Measurements from ENCODE around the gene TFCP2L1.
"Not testable (repeated sequence)": the region's sequence is repeated elsewhere in the genome, so short reads cannot be mapped to it uniquely, and the experiment has no call there.

The TFCP2L1 gene

DNA sequence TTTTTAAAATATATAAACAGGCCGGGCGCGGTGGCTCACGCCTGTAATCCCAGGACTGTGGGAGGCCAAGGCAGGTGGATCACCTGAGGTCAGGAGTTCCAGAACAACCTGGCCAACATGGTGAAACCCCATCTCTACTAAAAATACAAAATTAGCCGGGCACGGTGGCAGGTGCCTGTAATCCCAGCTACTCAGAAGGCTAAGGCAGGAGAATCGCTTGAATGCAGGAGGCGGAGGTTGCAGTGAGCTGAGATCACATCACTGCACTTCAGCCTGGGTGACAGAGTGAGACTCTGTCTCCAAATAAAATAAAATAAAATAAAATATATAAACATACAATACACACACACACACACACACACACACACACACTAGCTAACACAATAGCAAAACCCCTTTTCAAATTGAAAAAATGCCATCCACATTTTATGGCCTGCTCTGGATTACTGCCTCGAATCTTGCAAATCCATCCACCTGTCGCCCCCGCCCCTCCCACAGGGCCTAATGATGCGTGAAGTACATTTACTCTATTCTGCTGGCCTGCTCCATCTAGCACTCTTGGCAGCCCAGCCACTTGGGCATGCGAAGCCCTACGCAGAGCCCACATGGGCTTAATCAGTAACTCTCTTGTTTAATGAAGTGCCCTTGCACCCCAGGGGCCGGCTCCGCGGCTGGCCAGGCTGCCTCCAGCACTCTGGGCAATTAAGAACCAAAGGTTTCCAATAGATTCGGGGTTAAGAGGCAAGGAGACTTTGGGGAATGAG is 57.4 kb downstream of the TFCP2L1 start:
- H3K4me3 ChIP-seq (ENCODE audit: low read depth, low read length), result not testable (repeated sequence)

- not testable (repeated sequence) for H3K4me3 ChIP-seq (ENCODE audit: low read depth, low read length)
Measured at GRCh38 chr2:121225681-121226080, 59.3 kb downstream of the TFCP2L1 start.

DNA sequence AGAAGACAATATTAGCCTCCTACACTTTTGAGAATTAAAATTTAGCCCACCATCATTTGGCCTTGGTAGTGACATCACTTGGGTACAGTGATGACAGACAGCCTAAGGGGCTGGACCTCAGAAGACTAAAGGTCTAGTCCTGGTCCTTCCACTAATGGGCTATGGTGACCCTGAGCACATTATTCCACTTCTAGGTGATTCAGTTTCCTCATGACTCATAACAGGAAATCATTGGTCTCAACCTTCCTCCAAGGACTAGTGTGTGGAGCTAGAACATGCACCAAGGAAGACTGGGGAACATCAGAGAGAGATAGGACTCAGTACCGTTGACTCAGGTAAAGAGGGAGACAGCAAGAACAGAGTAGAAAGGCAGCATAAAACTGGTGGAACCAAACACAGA is 64.0 kb downstream of the TFCP2L1 start:
- H3K4me3 ChIP-seq (ENCODE audit: low read depth, low read length), result no peak overlapping the region

DNA sequence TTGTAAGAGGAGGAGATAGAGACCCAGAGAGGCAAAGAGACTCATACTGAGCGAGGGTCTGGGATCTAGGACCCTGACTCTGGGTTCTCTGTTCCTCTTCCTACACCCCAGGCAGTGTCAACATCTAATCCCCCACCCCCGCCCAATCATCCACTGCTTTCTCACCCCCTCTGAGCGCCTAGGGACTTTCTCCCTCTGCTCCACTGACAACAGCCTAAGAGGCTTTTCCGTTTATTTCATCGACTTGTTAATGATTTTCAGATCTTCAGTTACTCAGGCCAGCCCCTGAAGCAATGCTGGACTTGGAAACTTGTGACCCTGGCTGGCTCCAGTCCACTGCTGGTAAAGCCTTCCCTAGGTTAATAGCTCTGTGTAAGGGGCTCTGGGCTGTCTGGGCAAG is 65.1 kb downstream of the TFCP2L1 start:
- no peak overlapping the region for H3K4me3 ChIP-seq (ENCODE audit: low read depth, low read length)

DNA sequence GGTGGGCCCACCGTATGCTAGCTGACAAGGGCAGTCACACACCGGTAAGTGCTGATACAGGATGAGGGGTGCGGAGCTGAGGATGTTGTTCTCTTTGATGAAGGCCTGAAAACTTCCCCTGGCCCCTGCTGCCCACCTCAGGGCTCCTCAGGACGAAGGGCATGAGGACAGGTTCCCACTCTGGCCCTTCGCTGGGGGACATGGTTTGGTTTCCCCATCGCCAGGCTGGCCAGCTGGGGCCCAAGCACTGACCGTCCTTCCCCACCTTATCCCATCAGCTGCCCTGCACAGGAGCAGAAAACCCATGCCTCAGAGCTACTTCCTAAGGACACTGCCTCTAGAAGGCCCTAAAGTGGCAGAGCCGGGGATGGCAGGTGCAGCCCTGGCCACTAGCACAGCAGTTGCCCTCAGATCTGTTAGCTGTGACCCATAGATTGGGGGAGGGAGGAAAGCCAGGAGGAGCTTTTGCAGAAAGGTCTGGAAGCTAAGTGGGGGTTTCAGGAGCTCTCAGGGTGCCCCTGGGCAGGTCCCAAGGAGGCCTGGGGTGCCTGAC is 66.5 kb downstream of the TFCP2L1 start:
- H3K4me3 ChIP-seq (ENCODE audit: low read depth, low read length), result no peak overlapping the region

DNA sequence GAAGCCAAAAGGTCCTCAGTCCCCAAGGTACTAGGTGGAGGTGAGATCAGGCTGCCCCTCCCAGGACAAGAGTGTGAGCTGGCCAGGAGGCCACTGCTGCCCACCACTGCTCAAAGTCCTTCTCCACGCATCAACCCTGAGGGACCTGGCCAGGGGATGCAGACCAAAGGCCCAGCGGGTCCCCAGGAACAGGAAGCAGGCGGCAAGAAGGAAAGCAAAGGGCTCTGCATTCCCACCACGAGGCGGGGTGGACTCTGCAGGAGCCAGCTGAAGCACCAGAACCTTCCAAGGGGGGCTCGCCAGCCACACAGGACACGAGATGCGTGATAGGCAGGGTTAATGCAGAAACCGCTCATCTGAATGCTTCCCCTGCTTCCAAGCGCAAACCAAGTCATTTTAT is 67.4 kb downstream of the TFCP2L1 start:
- no peak overlapping the region for H3K4me3 ChIP-seq (ENCODE audit: low read depth, low read length)

GRCh38 chr2:121214296-121214695 is 70.7 kb downstream of the TFCP2L1 start:
- H3K4me3 ChIP-seq (ENCODE audit: low read depth, low read length), result no peak overlapping the region

DNA sequence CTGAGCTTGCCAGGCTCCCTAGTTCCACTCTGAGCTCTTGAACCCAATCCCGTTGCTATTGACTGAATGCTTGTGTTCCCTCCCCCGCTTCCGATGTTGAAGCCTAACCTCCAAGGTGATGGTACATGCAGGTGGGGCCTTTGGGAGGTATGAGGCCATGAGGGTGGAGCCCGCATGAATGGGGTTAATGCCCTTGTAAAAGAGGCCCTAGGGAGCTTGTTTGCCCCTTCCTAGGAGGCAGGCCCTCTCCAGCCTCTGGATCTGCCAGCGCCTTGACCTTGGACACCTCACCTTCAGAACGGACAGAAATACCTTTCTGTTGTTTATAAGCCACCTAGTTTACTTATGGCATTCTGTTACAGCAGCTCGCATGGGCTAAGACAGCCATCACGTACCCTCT is 71.6 kb downstream of the TFCP2L1 start:
- no peak overlapping the region for H3K4me3 ChIP-seq (ENCODE audit: low read depth, low read length)

DNA sequence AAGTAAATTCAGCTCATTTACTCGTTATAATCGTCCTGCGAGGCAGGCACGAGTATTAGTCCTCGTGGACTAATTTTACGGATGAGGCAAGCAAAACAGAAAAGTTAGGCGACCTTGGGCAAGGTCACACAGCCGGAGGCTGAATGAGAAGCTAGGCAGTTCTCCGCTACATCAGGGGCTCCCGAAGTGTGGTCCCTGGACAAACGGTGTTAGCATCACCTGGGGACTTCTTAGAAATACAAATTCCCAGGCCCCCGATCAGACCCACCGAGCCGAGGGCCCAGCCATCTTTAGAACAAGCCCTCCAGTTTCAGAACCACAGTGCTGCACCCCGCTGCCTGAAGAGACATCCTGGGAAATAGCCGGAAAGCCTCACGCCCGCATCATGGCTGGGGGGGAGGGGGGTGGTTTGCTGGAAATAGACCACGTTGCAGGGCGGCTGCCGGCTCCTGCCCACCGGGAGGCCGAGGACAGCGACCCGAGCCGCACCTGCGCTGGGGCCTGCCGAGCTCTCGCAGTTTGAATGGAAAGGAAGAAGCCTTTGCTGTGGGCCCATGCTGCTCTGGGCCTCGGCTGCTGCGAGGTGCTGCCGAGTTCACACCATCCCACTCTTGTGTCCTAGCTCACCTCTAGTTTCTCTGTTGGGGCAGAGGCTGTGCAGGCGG is 72.2 kb downstream of the TFCP2L1 start:
- H3K4me3 ChIP-seq (ENCODE audit: low read depth, low read length), result no peak overlapping the region

GRCh38 chr2:121211689-121212151 is 73.3 kb downstream of the TFCP2L1 start:
- H3K4me3 ChIP-seq (ENCODE audit: low read depth, low read length), result no peak overlapping the region

DNA sequence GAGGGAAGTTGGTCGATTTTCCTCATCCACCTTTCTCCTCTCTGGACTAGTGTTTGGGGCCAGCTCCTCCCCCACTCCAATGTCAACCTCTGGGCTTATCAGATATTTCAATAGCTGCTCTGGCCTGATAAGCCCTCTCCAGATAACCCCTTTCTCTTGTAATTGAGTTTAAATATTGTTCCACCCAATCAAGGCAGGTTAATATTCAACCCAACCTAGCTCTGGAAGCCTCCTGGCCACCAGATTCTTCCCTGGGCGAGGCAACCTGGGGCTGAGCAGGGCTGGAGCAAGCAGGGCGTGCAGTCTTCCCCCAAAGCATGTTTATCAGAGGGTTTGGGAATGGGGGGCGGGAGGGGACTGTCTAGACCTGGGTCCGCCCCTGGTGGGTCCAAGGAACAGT is 73.8 kb downstream of the TFCP2L1 start:
- H3K4me3 ChIP-seq (ENCODE audit: low read depth, low read length), result no peak overlapping the region

- no peak overlapping the region for H3K4me3 ChIP-seq (ENCODE audit: low read depth, low read length)
Measured at GRCh38 chr2:121210691-121211090, 74.3 kb downstream of the TFCP2L1 start.

DNA sequence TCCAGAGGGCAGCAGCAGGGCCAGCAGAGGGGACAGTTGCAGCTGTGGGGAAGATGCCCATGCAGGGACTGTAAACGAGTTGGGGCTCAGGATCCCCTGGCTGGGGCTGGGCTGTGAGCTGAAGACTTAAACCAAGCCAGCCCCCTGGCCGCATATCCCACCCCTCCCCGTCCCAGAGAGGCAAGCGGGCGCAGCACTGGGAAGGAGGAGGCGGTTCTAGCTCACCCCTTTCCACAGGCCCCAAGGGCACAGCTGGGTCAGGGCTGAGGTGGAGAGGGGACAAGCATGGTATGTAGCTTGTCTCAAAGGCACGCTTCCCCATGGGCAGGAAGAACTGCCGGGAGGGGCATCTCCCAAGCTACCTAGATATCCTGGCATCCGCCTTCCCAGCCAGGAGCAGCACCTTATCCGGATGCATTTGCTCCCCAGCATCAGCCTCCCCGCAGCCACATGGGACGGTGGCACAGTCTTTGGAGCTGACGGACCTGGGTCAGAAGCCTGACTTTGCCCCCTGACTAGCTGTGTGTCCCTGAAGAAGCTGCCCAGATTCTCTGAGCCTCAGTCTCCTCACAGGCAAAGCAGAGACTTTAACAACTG is 75.9 kb downstream of the TFCP2L1 start:
- H3K4me3 ChIP-seq (ENCODE audit: low read depth, low read length), result no peak overlapping the region

DNA sequence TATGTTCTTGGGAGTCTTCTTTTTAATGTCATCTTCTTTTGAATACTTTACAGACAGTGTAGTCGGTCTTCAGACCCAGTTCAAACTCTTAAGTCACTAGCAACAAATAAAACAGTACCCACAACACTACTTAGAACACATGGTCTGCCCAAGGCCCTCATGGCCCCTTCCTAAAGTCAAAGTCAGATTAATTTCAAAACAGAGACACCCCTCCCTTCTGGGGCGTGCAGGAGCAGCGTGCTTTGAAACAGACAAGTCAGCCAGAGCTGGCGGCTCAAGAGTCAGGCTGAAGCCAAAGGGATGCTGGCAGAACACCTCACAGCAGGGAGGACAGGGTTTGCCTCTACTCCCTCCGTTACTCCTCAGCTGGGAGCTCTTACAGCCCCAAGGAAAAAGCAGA is 77.5 kb downstream of the TFCP2L1 start:
- no peak overlapping the region for H3K4me3 ChIP-seq (ENCODE audit: low read depth, low read length)

GRCh38 chr2:121205321-121205942 is 79.6 kb downstream of the TFCP2L1 start:
- no peak overlapping the region for H3K4me3 ChIP-seq (ENCODE audit: low read depth, low read length)

GRCh38 chr2:121203591-121204249 is 81.3 kb downstream of the TFCP2L1 start:
- H3K4me3 ChIP-seq (ENCODE audit: low read depth, low read length), result no peak overlapping the region

DNA sequence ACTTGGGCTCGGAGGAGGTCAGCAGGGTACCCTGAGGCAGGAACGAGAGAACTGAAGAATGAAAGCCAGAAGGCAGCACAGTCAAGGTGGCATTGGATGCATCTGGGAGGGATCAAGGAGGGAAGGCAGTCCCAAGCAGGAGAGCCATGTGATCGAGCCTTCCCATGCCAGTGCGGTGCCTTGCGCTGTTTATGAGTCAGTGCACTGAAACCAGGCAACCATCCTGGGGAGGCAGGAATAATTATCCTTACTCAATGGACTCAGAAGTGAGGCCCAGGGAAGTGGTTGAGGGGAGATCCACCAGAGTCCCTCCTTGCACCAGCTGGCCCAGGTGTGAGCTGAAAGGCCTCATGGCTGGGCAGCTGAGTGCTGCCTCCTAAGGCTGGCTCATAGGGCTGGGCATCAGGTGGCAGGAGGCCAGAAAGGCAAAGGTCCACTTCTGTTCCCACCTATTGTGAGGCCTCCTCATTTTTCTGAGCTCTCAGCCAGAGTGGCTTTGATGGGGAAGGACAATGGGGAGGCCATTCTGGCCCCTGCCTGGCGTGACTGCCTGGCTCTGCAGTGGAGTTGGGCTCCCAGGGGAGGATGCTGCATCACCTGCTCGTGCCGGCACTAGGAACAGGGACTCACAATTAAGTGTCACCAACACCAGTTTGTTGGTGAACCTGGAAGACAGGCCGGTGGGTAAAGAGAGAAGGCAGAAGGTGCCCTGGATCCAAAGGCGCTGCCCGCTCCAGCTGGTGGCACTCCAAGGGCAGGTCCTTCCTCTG is 82.3 kb downstream of the TFCP2L1 start:
- no peak overlapping the region for H3K4me3 ChIP-seq (ENCODE audit: low read depth, low read length)

DNA sequence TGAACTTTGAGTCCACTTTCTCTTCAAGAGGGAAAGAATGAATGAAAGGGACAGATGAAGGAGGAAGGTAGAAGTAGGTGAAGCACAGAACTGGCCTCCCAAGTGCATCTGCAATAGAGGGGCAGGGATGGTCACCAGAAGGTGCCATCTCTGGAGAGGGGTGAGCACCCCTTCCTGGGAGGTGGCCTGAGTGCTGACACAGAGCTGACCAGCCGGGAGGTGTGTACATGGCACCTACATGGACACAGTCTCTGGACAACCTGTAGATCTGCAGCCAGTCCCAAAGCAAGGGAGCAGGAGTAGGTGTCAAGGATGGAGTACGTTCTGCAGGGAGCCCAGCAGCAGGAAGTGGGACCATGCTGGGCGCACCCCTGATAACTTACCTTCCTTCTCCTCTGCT is 83.2 kb downstream of the TFCP2L1 start:
- H3K4me3 ChIP-seq (ENCODE audit: low read depth, low read length), result no peak overlapping the region

- H3K4me3 ChIP-seq (ENCODE audit: low read depth, low read length), result no peak overlapping the region
Measured at GRCh38 chr2:121200419-121201315, 84.3 kb downstream of the TFCP2L1 start.
